ENCODE results near the gene SLC25A12. TPM values are rescaled to one million over a fixed set of nuclear protein-coding genes. Genes with fewer than 3 reads are reported as not detected.

Gene SLC25A12
- polyA plus RNA-seq, 1 donor from 2014 or later: 122 TPM

GRCh38 chr2:171789956-171790355, 104.1 kb downstream of the SLC25A12 start:
- no peaks in the 10 kb centered on the region for H4K20me1 ChIP-seq (ENCODE audit: insufficient read depth)
- no peaks in the 10 kb centered on the region for H3K9me2 ChIP-seq (ENCODE audit: insufficient read depth, low read length)
- no peaks in the 10 kb centered on the region for H3K27me3 ChIP-seq (ENCODE audit: insufficient read depth, low read depth, low read length)
- H3K36me3 ChIP-seq (ENCODE audit: insufficient read depth, low read length): peaks cover 22% of the 10 kb centered on the region
- no peak overlapping the region for H3K4me3 ChIP-seq (ENCODE audit: low read length)
- no peaks in the 10 kb centered on the region for H3F3A ChIP-seq (ENCODE audit: insufficient read depth, low read length, poor library complexity, severe bottlenecking)
- H3K9ac ChIP-seq (ENCODE audit: low read length): no peak overlapping the region
- H3K27ac ChIP-seq (ENCODE audit: low read length): no peak overlapping the region
- no peaks in the 10 kb centered on the region for H3K79me2 ChIP-seq (replicated peaks; ENCODE audit: insufficient read depth, low read length)
- TF ChIP-seq EP300 (conservative IDR thresholded peaks at IDR 0.05; ENCODE audit: poor library complexity, severe bottlenecking) (no peak), MXI1 (conservative IDR thresholded peaks at IDR 0.05; ENCODE audit: poor library complexity, severe bottlenecking) (no peak), EZH2 (IDR thresholded peaks at IDR 0.05; ENCODE audit: borderline replicate concordance, insufficient read depth, low read length, poor library complexity, severe bottlenecking) (no peak), REST (IDR thresholded peaks at IDR 0.05; ENCODE audit: borderline replicate concordance) (no peak), SMC3 (conservative IDR thresholded peaks at IDR 0.05; ENCODE audit: poor library complexity) (no peak), CTCF (IDR thresholded peaks at IDR 0.05; ENCODE audit: poor library complexity, severe bottlenecking) (no peak), TAF1 (IDR thresholded peaks at IDR 0.05; ENCODE audit: low read depth) (no peak), POLR2AphosphoS5 (IDR thresholded peaks at IDR 0.05) (no peak), RAD21 (conservative IDR thresholded peaks at IDR 0.05) (no peak)
- no peak overlapping the region for H2AFZ ChIP-seq (ENCODE audit: low read depth, low read length)
- H3K4me2 ChIP-seq (ENCODE audit: low read length): no peak overlapping the region
- H3K9me3 ChIP-seq (ENCODE audit: low read length): no peaks in the 10 kb centered on the region

GRCh38 chr2:171788316-171788993, 105.6 kb downstream of the SLC25A12 start:
- Histone ChIP-seq H3K4me2 (ENCODE audit: low read length) (no peak overlapping the region), H3K9me2 (ENCODE audit: insufficient read depth, low read length) (no peaks in the 10 kb centered on the region), H4K20me1 (ENCODE audit: insufficient read depth) (no peaks in the 10 kb centered on the region), H3K27ac (ENCODE audit: low read length) (no peak overlapping the region), H2AFZ (ENCODE audit: low read depth, low read length) (no peak overlapping the region), H3K79me2 (replicated peaks; ENCODE audit: insufficient read depth, low read length) (no peaks in the 10 kb centered on the region), H3K4me3 (ENCODE audit: low read length) (no peak overlapping the region), H3K9me3 (ENCODE audit: low read length) (no peaks in the 10 kb centered on the region), H3K36me3 (ENCODE audit: insufficient read depth, low read length) (peaks cover 25% of the 10 kb centered on the region), H3F3A (ENCODE audit: insufficient read depth, low read length, poor library complexity, severe bottlenecking) (no peaks in the 10 kb centered on the region), H3K9ac (ENCODE audit: low read length) (no peak overlapping the region), H3K27me3 (ENCODE audit: insufficient read depth, low read depth, low read length) (no peaks in the 10 kb centered on the region)
- TF ChIP-seq RAD21 (conservative IDR thresholded peaks at IDR 0.05) (no peak), CTCF (IDR thresholded peaks at IDR 0.05; ENCODE audit: poor library complexity, severe bottlenecking) (no peak), TAF1 (IDR thresholded peaks at IDR 0.05; ENCODE audit: low read depth) (no peak), POLR2AphosphoS5 (IDR thresholded peaks at IDR 0.05) (no peak), MXI1 (conservative IDR thresholded peaks at IDR 0.05; ENCODE audit: poor library complexity, severe bottlenecking) (no peak), EP300 (conservative IDR thresholded peaks at IDR 0.05; ENCODE audit: poor library complexity, severe bottlenecking) (no peak), SMC3 (conservative IDR thresholded peaks at IDR 0.05; ENCODE audit: poor library complexity) (no peak), REST (IDR thresholded peaks at IDR 0.05; ENCODE audit: borderline replicate concordance) (no peak), EZH2 (IDR thresholded peaks at IDR 0.05; ENCODE audit: borderline replicate concordance, insufficient read depth, low read length, poor library complexity, severe bottlenecking) (no peak)

Data from neural cell (in vitro differentiated cells).